GM23338 (cell line): Measurements from ENCODE around the gene HSD11B1.

Experiments used
- CTCF ChIP-seq, 2 experiments: fragments of 200-600 bp in 1 of 2; sonication (generic) in 1 of 2; conservative IDR thresholded peaks; 2 replicates each; pipeline versions ENCODE4 v1.5.1 to v1.6.1; 2016 to 2017; ENCODE audit warnings: antibody characterized with exemption in 2 of 2, low read depth in 2 of 2, mild to moderate bottlenecking in 2 of 2, moderate library complexity in 1 of 2
- EZH2 ChIP-seq: fragments of 200-600 bp; sonication (generic); IDR thresholded peaks from one replicate; pipeline ENCODE4 v1.8.0; 2017; ENCODE audit warnings: antibody characterized with exemption, mild to moderate bottlenecking, low read depth; ENCODE audit not compliant: unreplicated experiment
- EZH2phosphoT487 ChIP-seq: fragments of 200-600 bp; sonication (generic); IDR thresholded peaks from one replicate; pipeline ENCODE4 v1.8.1; 2018; ENCODE audit warnings: antibody characterized with exemption; ENCODE audit not compliant: unreplicated experiment

- TF ChIP-seq EZH2 (no peak), EZH2phosphoT487 (no peak), CTCF (conservative IDR thresholded peaks at IDR 0.05; ENCODE audit: low read depth in 2 of 2) (no peak)
Measured at GRCh38 chr1:209749670-209750323, 45.2 kb downstream of the HSD11B1 start.
